Astrocyte (in vitro differentiated cells and primary cell): ENCODE results near the gene TMEM63B. TPM values are rescaled to one million over a fixed set of nuclear protein-coding genes. Genes with fewer than 3 reads are reported as not detected.

Experiments
- DNase-seq: peaks from one replicate; pipeline ENCODE4 v3.0.0-alpha.2; 2010; ENCODE audit warnings: low read depth
- FAIRE-seq: peaks from 2 replicates; lab custom pipeline; 2011; peaks lifted over from hg19 to GRCh38; lab: Jason Lieb, UNC
- H2AFZ ChIP-seq: 2 replicates; pipeline ENCODE4 v1.6.0; 2012; ENCODE audit warnings: low read depth, low read length, inconsistent platforms
- H3K27ac ChIP-seq: 2 replicates; pipeline ENCODE4 v1.5.1; 2011; ENCODE audit warnings: low read depth, low read length, inconsistent platforms
- H3K27me3 ChIP-seq: 2 replicates; pipeline ENCODE4 v1.6.0; 2011; ENCODE audit warnings: low read length, inconsistent platforms; ENCODE audit not compliant: insufficient read depth
- H3K36me3 ChIP-seq: 2 replicates; pipeline ENCODE4 v1.5.1; 2011; ENCODE audit warnings: low read length, inconsistent platforms; ENCODE audit not compliant: insufficient read depth
- H3K4me1 ChIP-seq: 2 replicates; pipeline ENCODE4 v1.5.1; 2011; ENCODE audit warnings: low read length, inconsistent platforms; ENCODE audit not compliant: insufficient read depth
- H3K4me2 ChIP-seq: 2 replicates; pipeline ENCODE4 v1.6.0; 2012; ENCODE audit warnings: low read length, inconsistent platforms
- H3K4me3 ChIP-seq: 2 replicates; pipeline ENCODE4 v1.5.1; 2011; ENCODE audit warnings: low read depth, mild to moderate bottlenecking, low read length, inconsistent platforms; ENCODE audit not compliant: insufficient read depth
- H3K79me2 ChIP-seq: 2 replicates; pipeline ENCODE4 v1.6.0; 2012; ENCODE audit warnings: mild to moderate bottlenecking, low read length, inconsistent platforms; ENCODE audit not compliant: insufficient read depth
- H3K9ac ChIP-seq: 2 replicates; pipeline ENCODE4 v1.6.0; 2012; ENCODE audit warnings: mild to moderate bottlenecking, low read length, inconsistent platforms
- H3K9me3 ChIP-seq: 2 replicates; pipeline ENCODE4 v1.5.1; 2012; ENCODE audit warnings: low read depth, mild to moderate bottlenecking, low read length, inconsistent platforms; ENCODE audit not compliant: insufficient read depth
- H4K20me1 ChIP-seq: 2 replicates; pipeline ENCODE4 v1.6.0; 2012; ENCODE audit warnings: low read length, inconsistent platforms; ENCODE audit not compliant: insufficient read depth
- H3K27ac Mint-ChIP-seq: one replicate; pipeline ENCODE4 v1.8.0; 2021; ENCODE audit warnings: mild to moderate bottlenecking, mixed read lengths; ENCODE audit not compliant: unreplicated experiment
- H3K27me3 Mint-ChIP-seq: one replicate; pipeline ENCODE4 v1.8.0; 2021; ENCODE audit warnings: low read depth, mixed read lengths; ENCODE audit not compliant: unreplicated experiment
- H3K36me3 Mint-ChIP-seq: one replicate; pipeline ENCODE4 v1.8.0; 2021; ENCODE audit warnings: low read depth, mixed read lengths; ENCODE audit not compliant: unreplicated experiment
- H3K4me1 Mint-ChIP-seq: one replicate; pipeline ENCODE4 v1.8.0; 2021; ENCODE audit warnings: low read depth, mixed read lengths; ENCODE audit not compliant: unreplicated experiment
- H3K4me3 Mint-ChIP-seq: one replicate; pipeline ENCODE4 v1.8.0; 2021; ENCODE audit warnings: mild to moderate bottlenecking, moderate library complexity, mixed read lengths; ENCODE audit not compliant: unreplicated experiment
- H3K9me3 Mint-ChIP-seq: one replicate; pipeline ENCODE4 v1.8.0; 2021; ENCODE audit warnings: mild to moderate bottlenecking, mixed read lengths; ENCODE audit not compliant: unreplicated experiment
- EZH2 ChIP-seq: IDR thresholded peaks from 2 replicates; pipeline ENCODE4 v1.6.1; 2012; ENCODE audit warnings: mild to moderate bottlenecking, low read length, inconsistent platforms; ENCODE audit not compliant: insufficient read depth
- total RNA-seq: library from RNA; stranded (reverse); gene quantifications from 2 replicates; pipeline ENCODE4 v1.2.1, GENCODE V29; 2021
- TF ChIP-seq, protein P1 (sequence below): IDR thresholded peaks from 2 replicates; pipeline ENCODE4 v1.5.1; 2011; ENCODE audit warnings: low read depth, mild to moderate bottlenecking, inconsistent platforms, low read length, moderate library complexity; ENCODE audit not compliant: insufficient read depth

Gene TMEM63B
- total RNA-seq, 1 donor from 2014 or later: 86.6 TPM

DNA sequence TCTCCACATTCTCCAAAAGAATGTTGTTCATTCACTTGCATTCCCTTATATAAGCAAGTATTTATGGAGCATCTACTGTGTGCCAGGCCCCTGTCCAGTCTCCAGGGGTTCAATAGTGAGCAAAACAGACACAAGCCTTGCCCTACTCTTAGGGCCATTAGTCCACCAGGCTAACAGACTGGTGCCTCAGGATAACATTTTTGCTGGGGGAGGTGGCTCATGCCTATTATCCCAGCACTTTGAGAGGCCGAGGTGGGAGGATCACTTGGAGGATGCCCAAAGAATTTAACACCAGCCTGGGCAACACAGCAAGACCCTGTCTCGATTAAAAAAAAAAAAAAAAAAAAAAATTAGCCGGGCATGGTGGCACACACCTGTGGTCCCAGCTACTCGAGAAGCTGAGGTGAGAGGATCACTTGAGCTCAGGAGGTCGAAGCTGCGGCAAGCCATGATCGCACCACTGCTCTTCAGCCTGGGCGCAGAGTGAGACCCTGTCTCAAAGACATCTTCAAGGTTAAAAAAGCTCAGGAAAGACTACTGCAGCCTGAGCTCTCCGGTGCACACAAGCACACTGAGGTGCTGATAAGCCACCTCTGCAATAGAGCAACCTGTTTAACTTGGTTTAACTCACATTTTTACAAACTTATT lies 51.2 kb downstream of the TMEM63B start:
- TF ChIP-seq, protein P1, sequence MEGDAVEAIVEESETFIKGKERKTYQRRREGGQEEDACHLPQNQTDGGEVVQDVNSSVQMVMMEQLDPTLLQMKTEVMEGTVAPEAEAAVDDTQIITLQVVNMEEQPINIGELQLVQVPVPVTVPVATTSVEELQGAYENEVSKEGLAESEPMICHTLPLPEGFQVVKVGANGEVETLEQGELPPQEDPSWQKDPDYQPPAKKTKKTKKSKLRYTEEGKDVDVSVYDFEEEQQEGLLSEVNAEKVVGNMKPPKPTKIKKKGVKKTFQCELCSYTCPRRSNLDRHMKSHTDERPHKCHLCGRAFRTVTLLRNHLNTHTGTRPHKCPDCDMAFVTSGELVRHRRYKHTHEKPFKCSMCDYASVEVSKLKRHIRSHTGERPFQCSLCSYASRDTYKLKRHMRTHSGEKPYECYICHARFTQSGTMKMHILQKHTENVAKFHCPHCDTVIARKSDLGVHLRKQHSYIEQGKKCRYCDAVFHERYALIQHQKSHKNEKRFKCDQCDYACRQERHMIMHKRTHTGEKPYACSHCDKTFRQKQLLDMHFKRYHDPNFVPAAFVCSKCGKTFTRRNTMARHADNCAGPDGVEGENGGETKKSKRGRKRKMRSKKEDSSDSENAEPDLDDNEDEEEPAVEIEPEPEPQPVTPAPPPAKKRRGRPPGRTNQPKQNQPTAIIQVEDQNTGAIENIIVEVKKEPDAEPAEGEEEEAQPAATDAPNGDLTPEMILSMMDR: no peak
- H3K9me3 ChIP-seq: no peaks in the 10 kb centered on the region
- H3K4me3 ChIP-seq: no peak overlapping the region
- DNase-seq (no peak), FAIRE-seq (no peak)
- no peak overlapping the region for H3K27ac Mint-ChIP-seq
- no peak overlapping the region for H3K27ac ChIP-seq
- H2AFZ ChIP-seq: no peak overlapping the region
- H3K27me3 ChIP-seq: no peaks in the 10 kb centered on the region
- no peaks in the 10 kb centered on the region for H3K79me2 ChIP-seq
- H3K4me2 ChIP-seq: peak overlapping the region; percentile 13
- peaks cover 3% of the 10 kb centered on the region for H3K9me3 Mint-ChIP-seq
- H3K4me1 Mint-ChIP-seq: peaks cover 8% of the 10 kb centered on the region
- no peaks in the 10 kb centered on the region for H3K36me3 Mint-ChIP-seq
- H3K36me3 ChIP-seq: no peaks in the 10 kb centered on the region
- no peak overlapping the region for H3K9ac ChIP-seq
- H3K27me3 Mint-ChIP-seq: peaks cover 14% of the 10 kb centered on the region
- H4K20me1 ChIP-seq: no peaks in the 10 kb centered on the region
- peaks cover 20% of the 10 kb centered on the region for H3K4me1 ChIP-seq
- H3K4me3 Mint-ChIP-seq: no peak overlapping the region

DNA sequence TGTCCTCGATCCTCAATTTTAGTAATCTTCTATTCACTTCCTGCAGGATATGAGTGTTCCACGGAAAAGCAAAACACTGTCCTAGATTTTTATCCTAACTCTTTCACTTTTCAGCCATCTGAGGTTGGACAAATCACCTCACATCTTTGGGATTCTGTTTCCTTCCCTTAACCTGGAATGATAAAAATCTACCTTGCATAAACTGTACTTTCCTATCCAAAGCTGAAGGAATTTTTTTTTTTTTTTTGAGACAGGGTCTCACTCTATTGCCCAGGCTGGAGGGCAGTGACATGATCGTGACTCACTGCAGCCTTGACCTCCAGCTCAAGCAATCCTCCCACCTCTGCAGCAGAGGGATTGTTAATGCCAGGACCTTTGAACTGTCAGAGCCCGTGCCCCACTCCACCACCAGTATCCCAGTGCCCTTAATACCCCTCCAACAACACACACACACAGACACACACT lies 51.8 kb downstream of the TMEM63B start:
- H3K27me3 ChIP-seq: peaks cover under 1% of the 10 kb centered on the region
- H3K4me2 ChIP-seq: peak overlapping the region; percentile 13
- no peak overlapping the region for H3K9ac ChIP-seq
- Mint-ChIP-seq H3K4me1 (peaks cover 8% of the 10 kb centered on the region), H3K27me3 (peaks cover 14% of the 10 kb centered on the region), H3K27ac (peak overlapping the region; percentile 35), H3K9me3 (peaks cover 3% of the 10 kb centered on the region), H3K36me3 (no peaks in the 10 kb centered on the region), H3K4me3 (no peak overlapping the region)
- H2AFZ ChIP-seq: no peak overlapping the region
- H4K20me1 ChIP-seq: no peaks in the 10 kb centered on the region
- no peak for TF ChIP-seq EZH2
- TF ChIP-seq, protein P1: no peak
- H3K36me3 ChIP-seq: no peaks in the 10 kb centered on the region
- H3K79me2 ChIP-seq: no peaks in the 10 kb centered on the region
- DNase-seq: no peak
- no peak overlapping the region for H3K4me3 ChIP-seq
- no peak for FAIRE-seq
- H3K4me1 ChIP-seq: peaks cover 20% of the 10 kb centered on the region
- H3K27ac ChIP-seq: no peak overlapping the region
- H3K9me3 ChIP-seq: no peaks in the 10 kb centered on the region

DNA sequence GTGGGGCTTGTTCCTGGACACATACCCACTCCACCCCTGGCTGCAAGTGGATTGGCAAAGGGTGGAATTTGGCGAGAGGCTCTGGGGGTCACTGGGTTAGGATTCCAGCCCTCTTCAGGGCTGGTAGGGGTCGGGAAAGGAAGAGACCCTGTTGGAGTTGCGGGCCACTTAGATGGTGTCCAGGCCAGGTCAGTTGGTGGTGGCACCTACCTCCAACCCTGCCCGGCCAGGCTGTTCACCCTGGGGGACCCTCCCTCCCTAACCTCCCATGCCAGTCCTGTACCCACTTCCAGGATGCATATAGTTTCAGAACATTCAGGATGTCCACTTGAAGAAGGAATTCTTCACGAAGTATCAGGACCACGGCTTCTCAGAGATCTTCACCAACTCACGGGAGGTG lies 52.3 kb downstream of the TMEM63B start:
- H3K79me2 ChIP-seq: no peaks in the 10 kb centered on the region
- peaks cover 16% of the 10 kb centered on the region for H3K27me3 Mint-ChIP-seq
- no peaks in the 10 kb centered on the region for H3K9me3 ChIP-seq
- H2AFZ ChIP-seq: no peak overlapping the region
- H3K4me2 ChIP-seq: no peak overlapping the region
- H4K20me1 ChIP-seq: no peaks in the 10 kb centered on the region
- DNase-seq (no peak), FAIRE-seq (no peak)
- H3K27ac Mint-ChIP-seq: no peak overlapping the region
- no peaks in the 10 kb centered on the region for H3K36me3 Mint-ChIP-seq
- H3K4me3 Mint-ChIP-seq: no peak overlapping the region
- H3K27me3 ChIP-seq: peaks cover 3% of the 10 kb centered on the region
- no peak overlapping the region for H3K4me3 ChIP-seq
- no peak overlapping the region for H3K27ac ChIP-seq
- H3K9me3 Mint-ChIP-seq: peaks cover 3% of the 10 kb centered on the region
- TF ChIP-seq, protein P1: no peak
- no peak for TF ChIP-seq EZH2
- H3K36me3 ChIP-seq: no peaks in the 10 kb centered on the region
- H3K4me1 Mint-ChIP-seq: peaks cover 8% of the 10 kb centered on the region
- H3K4me1 ChIP-seq: peaks cover 20% of the 10 kb centered on the region
- no peak overlapping the region for H3K9ac ChIP-seq
